HepG2 (cell line): ENCODE measurements around the gene PPP1R18. TPM values are rescaled to one million over a fixed set of nuclear protein-coding genes. Genes with fewer than 3 reads are reported as not detected.

Experiments
- GPN1 ChIP-seq: sonication (generic); formaldehyde crosslinking; IDR thresholded peaks from 2 replicates; pipeline ENCODE4 v1.5.1; 2020; ENCODE audit warnings: missing genetic modification reagents, borderline replicate concordance
- KLF11 ChIP-seq: IDR thresholded peaks from 2 replicates; pipeline ENCODE4 v1.6.1; 2016; ENCODE audit warnings: missing compliant biosample characterization
- PITX1 ChIP-seq: sonication (generic); formaldehyde crosslinking; IDR thresholded peaks from 2 replicates; pipeline ENCODE4 v1.5.1; 2020; ENCODE audit warnings: mild to moderate bottlenecking, missing genetic modification reagents
- RXRA ChIP-seq: sonication (generic); formaldehyde crosslinking; IDR thresholded peaks from 2 replicates; pipeline ENCODE4 v1.5.1; 2020; ENCODE audit warnings: missing genetic modification reagents
- SAFB2 ChIP-seq: sonication (generic); formaldehyde crosslinking; IDR thresholded peaks from 2 replicates; pipeline ENCODE4 v1.5.1; 2020; ENCODE audit warnings: missing genetic modification reagents, low read depth, mild to moderate bottlenecking, borderline replicate concordance
- SETDB1 ChIP-seq: sonication (generic); formaldehyde crosslinking; IDR thresholded peaks from 2 replicates; pipeline ENCODE4 v1.5.1; 2020; ENCODE audit warnings: missing genetic modification reagents, mild to moderate bottlenecking, borderline replicate concordance
- SMC3 ChIP-seq: IDR thresholded peaks from 2 replicates; pipeline ENCODE4 v1.6.1; 2011; ENCODE audit warnings: low read length, improper control_type of control experiment
- SP4 ChIP-seq: sonication (generic); formaldehyde crosslinking; IDR thresholded peaks from 2 replicates; pipeline ENCODE4 v1.8.1; 2023; ENCODE audit warnings: mild to moderate bottlenecking, missing genetic modification reagents
- SYNCRIP ChIP-seq: fragments of 200-400 bp; formaldehyde crosslinking; IDR thresholded peaks from 2 replicates; pipeline ENCODE4 v1.6.1; 2018; ENCODE audit warnings: mild to moderate bottlenecking, low read depth, low read length; ENCODE audit not compliant: insufficient read depth
- TGIF2 ChIP-seq: IDR thresholded peaks from 2 replicates; pipeline ENCODE4 v1.6.1; 2016; ENCODE audit warnings: control low read depth, missing compliant biosample characterization
- ZFP36L1 ChIP-seq: sonication (generic); formaldehyde crosslinking; IDR thresholded peaks from 2 replicates; pipeline ENCODE4 v1.8.0; 2022; ENCODE audit warnings: mild to moderate bottlenecking, missing genetic modification reagents, moderate library complexity
- ZNF460 ChIP-seq: sonication (generic); formaldehyde crosslinking; IDR thresholded peaks from 2 replicates; pipeline ENCODE4 v1.5.1; 2020; ENCODE audit warnings: missing genetic modification reagents, mild to moderate bottlenecking, borderline replicate concordance
- ZNF672 ChIP-seq: sonication (generic); formaldehyde crosslinking; IDR thresholded peaks from 2 replicates; pipeline ENCODE4 v1.8.1; 2022; ENCODE audit warnings: missing genetic modification reagents
- ZNF703 ChIP-seq: sonication (generic); formaldehyde crosslinking; IDR thresholded peaks from 2 replicates; pipeline ENCODE4 v1.5.1; 2020; ENCODE audit warnings: missing genetic modification reagents, mild to moderate bottlenecking, moderate library complexity, borderline replicate concordance
- ZNF776 ChIP-seq: sonication (generic); formaldehyde crosslinking; IDR thresholded peaks from 2 replicates; pipeline ENCODE4 v1.4.0; 2020; ENCODE audit warnings: mild to moderate bottlenecking, missing genetic modification reagents
- polyA plus RNA-seq, 8 experiments: library from polyadenylated mRNA; depleted of rRNA in 3 of 8; stranded (reverse) in 7 of 8; unstranded in 1 of 8; fragments of >200 nt; fragmentation: Illumina TruSeq in 4 of 8; extraction: Trizol in 4 of 8; gene quantifications; 2 replicates each; pipeline versions ENCODE4 v1.2.1 to v1.2.3, GENCODE V29; 2011 to 2016; ENCODE audit warnings: low read depth in 4 of 8, missing spikeins in 1 of 8, mixed read lengths in 1 of 8; ENCODE audit not compliant: insufficient read depth in 1 of 8
- total RNA-seq, 5 experiments: library from RNA; depleted of rRNA; stranded (reverse); fragments of >200 nt; fragmentation: Illumina TruSeq; extraction: Trizol; gene quantifications; 2 replicates each; pipeline ENCODE4 v1.2.3, GENCODE V29; 2016; ENCODE audit warnings: low read depth in 1 of 5
- TF ChIP-seq, protein P1 (sequence below): sonication (generic); formaldehyde crosslinking; IDR thresholded peaks from 2 replicates; pipeline ENCODE4 v1.5.1; 2020; ENCODE audit warnings: mild to moderate bottlenecking, missing genetic modification reagents, borderline replicate concordance
- TF ChIP-seq, protein P2 (sequence below): sonication (generic); formaldehyde crosslinking; IDR thresholded peaks from 2 replicates; pipeline ENCODE4 v1.4.0; 2020; ENCODE audit warnings: missing genetic modification reagents, mild to moderate bottlenecking, borderline replicate concordance

PPP1R18 gene
- total and polyA plus RNA-seq, 2 of the 13 experiments (the other 11 are each of a cell fraction or from before 2014, with no cell fraction given): 4.9 to 9.2 TPM

DNA sequence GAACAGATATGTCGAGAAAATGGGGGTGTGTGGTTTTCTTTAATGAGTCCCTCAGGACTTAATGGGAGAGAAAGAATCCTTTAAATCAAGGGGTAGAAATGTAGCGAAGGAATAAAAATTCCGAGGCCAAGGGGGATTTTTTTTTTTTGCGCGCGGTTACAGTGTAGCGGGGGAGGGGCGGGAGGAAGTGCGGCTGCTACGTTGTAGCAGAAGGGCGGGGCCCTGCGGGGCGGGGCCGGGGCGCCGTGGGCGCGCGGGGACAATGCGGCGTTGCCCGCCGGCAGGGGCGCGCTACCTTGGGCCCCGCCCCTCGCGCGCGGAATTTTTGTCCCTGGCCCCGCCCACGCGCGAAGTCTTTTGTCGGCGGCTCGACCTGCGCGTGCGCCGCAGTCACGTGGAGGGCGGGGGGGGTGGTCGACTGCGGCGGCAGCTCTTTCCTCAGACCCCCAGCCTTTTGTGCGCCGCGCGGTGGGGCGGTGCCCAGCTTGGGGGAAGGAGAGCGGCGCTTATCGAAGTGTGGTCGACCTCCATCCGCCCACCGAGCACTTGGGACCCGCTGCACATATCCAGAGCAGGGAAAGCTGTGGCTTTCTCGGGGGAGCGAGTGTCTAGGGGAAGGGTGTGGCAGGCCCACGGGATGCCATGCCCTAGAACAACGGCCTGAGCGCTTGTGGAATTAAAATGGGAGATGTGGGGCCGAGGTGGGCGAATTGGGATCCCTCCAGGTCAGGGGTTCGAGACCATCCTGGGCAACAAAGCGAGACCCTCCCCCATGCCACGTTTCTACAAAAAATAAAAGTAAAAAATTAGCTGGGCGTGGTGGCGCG lies 35.0 kb upstream of the PPP1R18 start (continued):
- TF ChIP-seq KLF11 (CRISPR knock-in tag) (no peak; the same call in 1 of the 2 replicates), SMC3 (no peak), ZNF672 (CRISPR knock-in tag) (no peak), SETDB1 (no peak), RXRA (CRISPR knock-in tag) (peak; percentile 74), ZNF703 (CRISPR knock-in tag) (no peak), SAFB2 (CRISPR knock-in tag) (peak; percentile 75; the same call in 1 of the 2 replicates), SP4 (CRISPR knock-in tag) (peak; percentile 88), ZNF776 (CRISPR knock-in tag) (0 out of 2 replicates have a peak, but pooled peaks have one; percentile 64), ZFP36L1 (no peak), PITX1 (CRISPR knock-in tag) (peak; percentile 49; the same call in 1 of the 2 replicates), GPN1 (CRISPR knock-in tag) (no peak), ZNF460 (no peak), SYNCRIP (no peak), TGIF2 (CRISPR knock-in tag) (peak; percentile 59; the same call in 1 of the 2 replicates)
- TF ChIP-seq, protein P1, sequence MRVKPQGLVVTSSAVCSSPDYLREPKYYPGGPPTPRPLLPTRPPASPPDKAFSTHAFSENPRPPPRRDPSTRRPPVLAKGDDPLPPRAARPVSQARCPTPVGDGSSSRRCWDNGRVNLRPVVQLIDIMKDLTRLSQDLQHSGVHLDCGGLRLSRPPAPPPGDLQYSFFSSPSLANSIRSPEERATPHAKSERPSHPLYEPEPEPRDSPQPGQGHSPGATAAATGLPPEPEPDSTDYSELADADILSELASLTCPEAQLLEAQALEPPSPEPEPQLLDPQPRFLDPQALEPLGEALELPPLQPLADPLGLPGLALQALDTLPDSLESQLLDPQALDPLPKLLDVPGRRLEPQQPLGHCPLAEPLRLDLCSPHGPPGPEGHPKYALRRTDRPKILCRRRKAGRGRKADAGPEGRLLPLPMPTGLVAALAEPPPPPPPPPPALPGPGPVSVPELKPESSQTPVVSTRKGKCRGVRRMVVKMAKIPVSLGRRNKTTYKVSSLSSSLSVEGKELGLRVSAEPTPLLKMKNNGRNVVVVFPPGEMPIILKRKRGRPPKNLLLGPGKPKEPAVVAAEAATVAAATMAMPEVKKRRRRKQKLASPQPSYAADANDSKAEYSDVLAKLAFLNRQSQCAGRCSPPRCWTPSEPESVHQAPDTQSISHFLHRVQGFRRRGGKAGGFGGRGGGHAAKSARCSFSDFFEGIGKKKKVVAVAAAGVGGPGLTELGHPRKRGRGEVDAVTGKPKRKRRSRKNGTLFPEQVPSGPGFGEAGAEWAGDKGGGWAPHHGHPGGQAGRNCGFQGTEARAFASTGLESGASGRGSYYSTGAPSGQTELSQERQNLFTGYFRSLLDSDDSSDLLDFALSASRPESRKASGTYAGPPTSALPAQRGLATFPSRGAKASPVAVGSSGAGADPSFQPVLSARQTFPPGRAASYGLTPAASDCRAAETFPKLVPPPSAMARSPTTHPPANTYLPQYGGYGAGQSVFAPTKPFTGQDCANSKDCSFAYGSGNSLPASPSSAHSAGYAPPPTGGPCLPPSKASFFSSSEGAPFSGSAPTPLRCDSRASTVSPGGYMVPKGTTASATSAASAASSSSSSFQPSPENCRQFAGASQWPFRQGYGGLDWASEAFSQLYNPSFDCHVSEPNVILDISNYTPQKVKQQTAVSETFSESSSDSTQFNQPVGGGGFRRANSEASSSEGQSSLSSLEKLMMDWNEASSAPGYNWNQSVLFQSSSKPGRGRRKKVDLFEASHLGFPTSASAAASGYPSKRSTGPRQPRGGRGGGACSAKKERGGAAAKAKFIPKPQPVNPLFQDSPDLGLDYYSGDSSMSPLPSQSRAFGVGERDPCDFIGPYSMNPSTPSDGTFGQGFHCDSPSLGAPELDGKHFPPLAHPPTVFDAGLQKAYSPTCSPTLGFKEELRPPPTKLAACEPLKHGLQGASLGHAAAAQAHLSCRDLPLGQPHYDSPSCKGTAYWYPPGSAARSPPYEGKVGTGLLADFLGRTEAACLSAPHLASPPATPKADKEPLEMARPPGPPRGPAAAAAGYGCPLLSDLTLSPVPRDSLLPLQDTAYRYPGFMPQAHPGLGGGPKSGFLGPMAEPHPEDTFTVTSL (CRISPR knock-in tag): no peak
- TF ChIP-seq, protein P2, sequence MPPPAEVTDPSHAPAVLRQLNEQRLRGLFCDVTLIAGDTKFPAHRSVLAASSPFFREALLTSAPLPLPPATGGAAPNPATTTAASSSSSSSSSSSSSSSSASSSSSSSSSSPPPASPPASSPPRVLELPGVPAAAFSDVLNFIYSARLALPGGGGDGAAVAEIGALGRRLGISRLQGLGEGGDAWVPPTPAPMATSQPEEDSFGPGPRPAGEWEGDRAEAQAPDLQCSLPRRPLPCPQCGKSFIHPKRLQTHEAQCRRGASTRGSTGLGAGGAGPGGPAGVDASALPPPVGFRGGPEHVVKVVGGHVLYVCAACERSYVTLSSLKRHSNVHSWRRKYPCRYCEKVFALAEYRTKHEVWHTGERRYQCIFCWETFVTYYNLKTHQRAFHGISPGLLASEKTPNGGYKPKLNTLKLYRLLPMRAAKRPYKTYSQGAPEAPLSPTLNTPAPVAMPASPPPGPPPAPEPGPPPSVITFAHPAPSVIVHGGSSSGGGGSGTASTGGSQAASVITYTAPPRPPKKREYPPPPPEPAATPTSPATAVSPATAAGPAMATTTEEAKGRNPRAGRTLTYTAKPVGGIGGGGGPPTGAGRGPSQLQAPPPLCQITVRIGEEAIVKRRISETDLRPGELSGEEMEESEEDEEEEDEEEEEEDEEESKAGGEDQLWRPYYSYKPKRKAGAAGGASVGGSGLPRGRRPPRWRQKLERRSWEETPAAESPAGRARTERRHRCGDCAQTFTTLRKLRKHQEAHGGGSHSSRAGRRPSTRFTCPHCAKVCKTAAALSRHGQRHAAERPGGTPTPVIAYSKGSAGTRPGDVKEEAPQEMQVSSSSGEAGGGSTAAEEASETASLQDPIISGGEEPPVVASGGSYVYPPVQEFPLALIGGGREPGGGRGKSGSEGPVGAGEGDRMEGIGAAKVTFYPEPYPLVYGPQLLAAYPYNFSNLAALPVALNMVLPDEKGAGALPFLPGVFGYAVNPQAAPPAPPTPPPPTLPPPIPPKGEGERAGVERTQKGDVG (CRISPR knock-in tag): no peak
